DOHH2 (cell line): Measurements from ENCODE around the gene ANXA1.

Source experiments
- H3F3A ChIP-seq: fragments of 200-600 bp; sonication (generic), shearing (Covaris generic); 2 replicates; pipeline ENCODE4 v1.6.0; 2016; ENCODE audit warnings: antibody characterized with exemption, mild to moderate bottlenecking; ENCODE audit not compliant: control insufficient read depth, insufficient read depth
- H3K27ac ChIP-seq: fragments of 200-600 bp; sonication (generic); 2 replicates; pipeline ENCODE4 v1.5.1; 2014; ENCODE audit warnings: low read depth, mild to moderate bottlenecking, low read length, moderate library complexity
- H3K27me3 ChIP-seq: fragments of 200-600 bp; sonication (generic); 2 replicates; pipeline ENCODE4 v1.6.1; 2014; ENCODE audit warnings: mild to moderate bottlenecking, low read length, mixed read lengths; ENCODE audit not compliant: control insufficient read depth
- H3K36me3 ChIP-seq: fragments of 200-600 bp; sonication (generic); 2 replicates; pipeline ENCODE4 v1.6.1; 2014; ENCODE audit warnings: mild to moderate bottlenecking, low read length, moderate library complexity, mixed read lengths; ENCODE audit not compliant: control insufficient read depth
- H3K4me1 ChIP-seq: fragments of 200-600 bp; sonication (generic); 2 replicates; pipeline ENCODE4 v1.6.1; 2014; ENCODE audit warnings: mild to moderate bottlenecking, low read length, mixed read lengths; ENCODE audit not compliant: control insufficient read depth
- H3K4me2 ChIP-seq: fragments of 200-600 bp; sonication (generic); 2 replicates; pipeline ENCODE4 v1.6.0; 2014; ENCODE audit warnings: mild to moderate bottlenecking, low read length, moderate library complexity
- H3K4me3 ChIP-seq: fragments of 200-600 bp; sonication (generic); 2 replicates; pipeline ENCODE4 v1.5.1; 2014; ENCODE audit warnings: mild to moderate bottlenecking, low read length, mixed read lengths
- H3K79me2 ChIP-seq: fragments of 200-600 bp; sonication (generic); 2 replicates; pipeline ENCODE4 v1.6.1; 2014; ENCODE audit warnings: mild to moderate bottlenecking, low read length, mixed read lengths; ENCODE audit not compliant: control insufficient read depth
- H3K9me2 ChIP-seq: fragments of 200-600 bp; sonication (generic); replicated peaks from 2 replicates; pipeline ENCODE4 v1.6.1; 2014; ENCODE audit warnings: mild to moderate bottlenecking, low read length, mixed read lengths; ENCODE audit not compliant: control insufficient read depth
- H3K9me3 ChIP-seq: fragments of 200-600 bp; sonication (generic); 2 replicates; pipeline ENCODE4 v1.6.1; 2014; ENCODE audit warnings: antibody characterized with exemption, low read length, mixed read lengths; ENCODE audit not compliant: control insufficient read depth, insufficient read depth
- H4K20me1 ChIP-seq: fragments of 200-600 bp; sonication (generic); 2 replicates; pipeline ENCODE4 v1.6.0; 2014; ENCODE audit warnings: low read depth, mild to moderate bottlenecking, antibody characterized with exemption, low read length, moderate library complexity; ENCODE audit not compliant: control insufficient read depth, insufficient read depth
- EZH2phosphoT487 ChIP-seq: fragments of 200-600 bp; sonication (generic); IDR thresholded peaks from 2 replicates; pipeline ENCODE4 v1.6.1; 2017; ENCODE audit warnings: borderline replicate concordance, mild to moderate bottlenecking, antibody characterized with exemption, low read length, moderate library complexity, mixed read lengths
- TF ChIP-seq, protein P1 (sequence below): fragments of 200-600 bp; sonication (generic); IDR thresholded peaks from one replicate; pipeline ENCODE4 v1.5.1; 2014; ENCODE audit warnings: antibody characterized with exemption, mild to moderate bottlenecking, low read depth, low read length; ENCODE audit not compliant: poor library complexity, severe bottlenecking

The ANXA1 gene

GRCh38 chr9:73121375-73121935, 30.2 kb upstream of the ANXA1 start:
- Histone ChIP-seq H3K9me3 (no peaks in the 10 kb centered on the region), H3K4me2 (no peak overlapping the region), H3K79me2 (no peaks in the 10 kb centered on the region), H3K4me3 (no peak overlapping the region), H3K27ac (no peak overlapping the region), H4K20me1 (no peaks in the 10 kb centered on the region), H3K27me3 (no peaks in the 10 kb centered on the region), H3F3A (no peaks in the 10 kb centered on the region), H3K36me3 (no peaks in the 10 kb centered on the region), H3K9me2 (no peaks in the 10 kb centered on the region), H3K4me1 (no peaks in the 10 kb centered on the region)
- no peak for TF ChIP-seq EZH2phosphoT487
- TF ChIP-seq, protein P1, sequence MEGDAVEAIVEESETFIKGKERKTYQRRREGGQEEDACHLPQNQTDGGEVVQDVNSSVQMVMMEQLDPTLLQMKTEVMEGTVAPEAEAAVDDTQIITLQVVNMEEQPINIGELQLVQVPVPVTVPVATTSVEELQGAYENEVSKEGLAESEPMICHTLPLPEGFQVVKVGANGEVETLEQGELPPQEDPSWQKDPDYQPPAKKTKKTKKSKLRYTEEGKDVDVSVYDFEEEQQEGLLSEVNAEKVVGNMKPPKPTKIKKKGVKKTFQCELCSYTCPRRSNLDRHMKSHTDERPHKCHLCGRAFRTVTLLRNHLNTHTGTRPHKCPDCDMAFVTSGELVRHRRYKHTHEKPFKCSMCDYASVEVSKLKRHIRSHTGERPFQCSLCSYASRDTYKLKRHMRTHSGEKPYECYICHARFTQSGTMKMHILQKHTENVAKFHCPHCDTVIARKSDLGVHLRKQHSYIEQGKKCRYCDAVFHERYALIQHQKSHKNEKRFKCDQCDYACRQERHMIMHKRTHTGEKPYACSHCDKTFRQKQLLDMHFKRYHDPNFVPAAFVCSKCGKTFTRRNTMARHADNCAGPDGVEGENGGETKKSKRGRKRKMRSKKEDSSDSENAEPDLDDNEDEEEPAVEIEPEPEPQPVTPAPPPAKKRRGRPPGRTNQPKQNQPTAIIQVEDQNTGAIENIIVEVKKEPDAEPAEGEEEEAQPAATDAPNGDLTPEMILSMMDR, result no peak

DNA sequence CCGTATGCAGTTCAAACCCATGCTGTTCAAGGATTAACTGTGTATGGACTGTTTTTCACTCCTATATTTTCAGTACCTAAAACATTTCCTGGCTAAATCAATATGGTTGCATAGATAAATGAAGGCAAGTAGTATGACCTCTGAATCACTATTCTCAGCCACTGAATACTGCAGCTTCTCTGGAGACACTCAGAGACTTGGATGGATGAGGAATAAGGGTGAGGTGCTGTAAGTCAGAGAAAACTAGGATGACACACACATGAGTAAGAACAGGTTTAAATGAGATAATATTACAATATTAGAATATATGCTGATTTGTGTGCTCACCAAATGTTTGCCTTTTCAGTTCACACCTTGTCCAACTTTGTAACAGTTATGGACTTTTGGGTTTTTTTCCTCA, 26.0 kb upstream of the ANXA1 start:
- Histone ChIP-seq H3K4me1 (no peaks in the 10 kb centered on the region), H3K4me3 (no peak overlapping the region), H3K27ac (no peak overlapping the region), H3K4me2 (no peak overlapping the region), H3K79me2 (no peaks in the 10 kb centered on the region), H3K36me3 (no peaks in the 10 kb centered on the region), H3F3A (no peaks in the 10 kb centered on the region), H3K27me3 (no peaks in the 10 kb centered on the region), H4K20me1 (no peaks in the 10 kb centered on the region), H3K9me3 (no peaks in the 10 kb centered on the region), H3K9me2 (no peaks in the 10 kb centered on the region)
- TF ChIP-seq, protein P1, result no peak
- no peak for TF ChIP-seq EZH2phosphoT487

GRCh38 chr9:73129941-73130685, 21.6 kb upstream of the ANXA1 start:
- no peaks in the 10 kb centered on the region for H3K27me3 ChIP-seq
- H3K4me3 ChIP-seq, result no peak overlapping the region
- H3K36me3 ChIP-seq, result no peaks in the 10 kb centered on the region
- H3K27ac ChIP-seq, result no peak overlapping the region
- no peak overlapping the region for H3K4me2 ChIP-seq
- no peaks in the 10 kb centered on the region for H3K9me3 ChIP-seq
- H3F3A ChIP-seq, result no peaks in the 10 kb centered on the region
- H3K4me1 ChIP-seq, result peaks cover 21% of the 10 kb centered on the region
- TF ChIP-seq, protein P1, result no peak
- no peak for TF ChIP-seq EZH2phosphoT487
- H3K79me2 ChIP-seq, result no peaks in the 10 kb centered on the region
- no peaks in the 10 kb centered on the region for H4K20me1 ChIP-seq
- no peaks in the 10 kb centered on the region for H3K9me2 ChIP-seq
